DND-41 (cell line): ENCODE measurements around the gene MYRIP.
"Not testable (repeated sequence)": the region's sequence is repeated elsewhere in the genome, so short reads cannot be mapped to it uniquely, and the experiment has no call there.

ENCODE experiments used
- ATAC-seq: fragments of 200-7000 bp; cut with Tn5 transposase; 3 replicates; pipeline ENCODE4 v1.9.1; 2021; ENCODE audit warnings: low read depth; ENCODE audit not compliant: insufficient read depth
- DNase-seq: peaks from one replicate; pipeline ENCODE4 v3.0.0-alpha.2; 2020
- H2AFZ ChIP-seq: 2 replicates; pipeline ENCODE4 v1.6.0; 2012; ENCODE audit warnings: low read depth, low read length
- H3K27ac ChIP-seq: 2 replicates; pipeline ENCODE4 v1.5.1; 2012; ENCODE audit warnings: low read length, inconsistent platforms
- H3K27me3 ChIP-seq: fragments of 200-600 bp; sonication (generic); 2 replicates; pipeline ENCODE4 v1.6.0; 2012; ENCODE audit warnings: low read length, mild to moderate bottlenecking, inconsistent platforms; ENCODE audit not compliant: insufficient read depth, poor library complexity
- H3K36me3 ChIP-seq: 2 replicates; pipeline ENCODE4 v1.5.1; 2012; ENCODE audit warnings: low read length, inconsistent platforms; ENCODE audit not compliant: insufficient read depth
- H3K4me1 ChIP-seq: 2 replicates; pipeline ENCODE4 v1.5.1; 2012; ENCODE audit warnings: mild to moderate bottlenecking, low read length; ENCODE audit not compliant: insufficient read depth
- H3K4me2 ChIP-seq: 2 replicates; pipeline ENCODE4 v1.6.0; 2012; ENCODE audit warnings: mild to moderate bottlenecking, moderate library complexity, low read length, inconsistent platforms; ENCODE audit not compliant: insufficient read depth
- H3K4me3 ChIP-seq, 2 experiments: fragments of 200-600 bp in 1 of 2; shearing (Covaris generic) in 1 of 2; 2 replicates each; pipeline ENCODE4 v1.5.1; 2012 to 2016; ENCODE audit warnings: inconsistent platforms in 2 of 2, low read length in 2 of 2, mild to moderate bottlenecking in 2 of 2, low read depth in 1 of 2, moderate library complexity in 1 of 2
- H3K79me2 ChIP-seq: 2 replicates; pipeline ENCODE4 v1.6.0; 2012; ENCODE audit warnings: low read length, inconsistent platforms; ENCODE audit not compliant: insufficient read depth
- H3K9ac ChIP-seq: 2 replicates; pipeline ENCODE4 v1.6.0; 2012; ENCODE audit warnings: low read depth, mild to moderate bottlenecking, inconsistent platforms, low read length, moderate library complexity
- H3K9me3 ChIP-seq: 2 replicates; pipeline ENCODE4 v1.5.1; 2012; ENCODE audit warnings: low read length, moderate library complexity, mild to moderate bottlenecking, inconsistent platforms; ENCODE audit not compliant: insufficient read depth, severe bottlenecking
- H4K20me1 ChIP-seq: 2 replicates; pipeline ENCODE4 v1.6.0; 2012; ENCODE audit warnings: low read length; ENCODE audit not compliant: insufficient read depth
- CTCF ChIP-seq: IDR thresholded peaks from 2 replicates; pipeline ENCODE4 v1.5.1; 2012; ENCODE audit warnings: borderline replicate concordance, low read length, moderate library complexity, mild to moderate bottlenecking; ENCODE audit not compliant: poor library complexity, severe bottlenecking; ENCODE audit errors: extremely low read depth
- EZH2 ChIP-seq: IDR thresholded peaks from 3 replicates; pipeline ENCODE4 v1.6.1; 2012; ENCODE audit warnings: borderline replicate concordance, low read depth, mild to moderate bottlenecking, moderate library complexity, low read length, inconsistent platforms; ENCODE audit not compliant: severe bottlenecking

MYRIP gene

GRCh38 chr3:40071683-40072238 is 262.4 kb downstream of the MYRIP start:
- no peaks in the 10 kb centered on the region for H3K9me3 ChIP-seq
- no peak overlapping the region for H2AFZ ChIP-seq
- ATAC-seq (no peak), DNase-seq (no peak)
- H3K79me2 ChIP-seq, result no peaks in the 10 kb centered on the region
- H4K20me1 ChIP-seq, result no peaks in the 10 kb centered on the region
- peaks cover 3% of the 10 kb centered on the region; the same call in 1 of the 2 replicates for H3K4me1 ChIP-seq
- TF ChIP-seq CTCF, result no peak
- no peak for TF ChIP-seq EZH2
- no peak overlapping the region for H3K4me3 ChIP-seq
- no peak overlapping the region for H3K4me2 ChIP-seq
- no peak overlapping the region for H3K27ac ChIP-seq
- no peak overlapping the region for H3K9ac ChIP-seq
- H3K27me3 ChIP-seq, result peaks cover 7% of the 10 kb centered on the region
- H3K36me3 ChIP-seq, result no peaks in the 10 kb centered on the region

GRCh38 chr3:40073310-40074007 is 264.1 kb downstream of the MYRIP start:
- no peak overlapping the region for H3K4me2 ChIP-seq
- no peaks in the 10 kb centered on the region for H4K20me1 ChIP-seq
- no peak overlapping the region for H3K27ac ChIP-seq
- H3K4me1 ChIP-seq, result peaks cover 3% of the 10 kb centered on the region; the same call in 1 of the 2 replicates
- no peaks in the 10 kb centered on the region for H3K9me3 ChIP-seq
- TF ChIP-seq CTCF (no peak), EZH2 (no peak)
- no peaks in the 10 kb centered on the region for H3K36me3 ChIP-seq
- H2AFZ ChIP-seq, result no peak overlapping the region
- no peaks in the 10 kb centered on the region for H3K79me2 ChIP-seq
- H3K9ac ChIP-seq, result no peak overlapping the region
- no peak overlapping the region for H3K4me3 ChIP-seq
- H3K27me3 ChIP-seq, result no peaks in the 10 kb centered on the region
- DNase-seq, result no peak
- ATAC-seq, result no peak

- not testable (repeated sequence) for DNase-seq, H4K20me1 ChIP-seq, H3K36me3 ChIP-seq, H3K4me1 ChIP-seq, H3K4me3 ChIP-seq, H3K79me2 ChIP-seq, ATAC-seq, H3K27ac ChIP-seq, H3K27me3 ChIP-seq, H3K9me3 ChIP-seq, H2AFZ ChIP-seq, H3K4me2 ChIP-seq, H3K9ac ChIP-seq
Measured at GRCh38 chr3:40077139-40077538, 267.7 kb downstream of the MYRIP start.

DNA sequence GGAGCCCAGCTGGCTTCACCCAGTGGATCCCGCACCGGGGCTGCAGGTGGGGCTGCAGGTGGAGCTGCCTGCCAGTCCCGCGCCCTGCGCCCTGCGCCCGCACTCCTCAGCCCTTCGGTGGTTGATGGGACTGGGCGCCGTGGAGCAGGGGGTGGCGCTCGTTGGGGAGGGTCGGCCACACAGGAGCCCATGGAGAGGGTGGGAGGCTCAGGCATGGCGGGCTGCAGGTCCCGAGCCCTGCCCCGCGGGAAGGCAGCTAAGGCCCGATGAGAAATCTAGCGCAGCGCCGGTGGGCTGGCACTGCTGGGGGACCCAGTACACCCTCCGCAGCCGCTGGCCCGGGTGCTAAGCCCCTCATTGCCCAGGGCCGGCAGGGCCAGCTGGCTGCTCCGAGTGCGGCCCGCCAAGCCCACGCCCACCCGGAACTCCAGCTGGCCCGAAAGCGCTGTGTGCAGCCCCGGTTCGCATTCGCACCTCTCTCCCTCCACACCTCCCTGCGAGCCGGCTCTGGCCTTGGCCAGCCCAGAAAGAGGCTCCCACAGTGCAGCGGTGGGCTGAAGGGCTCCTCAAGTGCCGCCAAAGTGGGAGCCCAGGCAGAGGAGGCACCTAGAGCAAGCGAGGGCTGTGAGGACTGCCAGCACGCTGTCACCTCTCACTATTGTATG is 268.6 kb downstream of the MYRIP start:
- not testable (repeated sequence) for H2AFZ ChIP-seq, H3K27ac ChIP-seq, H3K9ac ChIP-seq, H3K4me1 ChIP-seq, H3K4me3 ChIP-seq, H3K27me3 ChIP-seq, H3K79me2 ChIP-seq, H3K9me3 ChIP-seq, ATAC-seq, H3K36me3 ChIP-seq, DNase-seq, H3K4me2 ChIP-seq, H4K20me1 ChIP-seq
